HG03159 (cell line): ENCODE data around the gene SGPP1.
"Not testable (repeated sequence)": the region's sequence is repeated elsewhere in the genome, so short reads cannot be mapped to it uniquely, and the experiment has no call there.

Experiments
- ATAC-seq: cut with Tn5 transposase; IDR thresholded peaks from one replicate; pipeline ENCODE4 v1.9.1; 2021; ENCODE audit warnings: mild to moderate bottlenecking, moderate library complexity; ENCODE audit not compliant: unreplicated experiment

SGPP1 gene

DNA sequence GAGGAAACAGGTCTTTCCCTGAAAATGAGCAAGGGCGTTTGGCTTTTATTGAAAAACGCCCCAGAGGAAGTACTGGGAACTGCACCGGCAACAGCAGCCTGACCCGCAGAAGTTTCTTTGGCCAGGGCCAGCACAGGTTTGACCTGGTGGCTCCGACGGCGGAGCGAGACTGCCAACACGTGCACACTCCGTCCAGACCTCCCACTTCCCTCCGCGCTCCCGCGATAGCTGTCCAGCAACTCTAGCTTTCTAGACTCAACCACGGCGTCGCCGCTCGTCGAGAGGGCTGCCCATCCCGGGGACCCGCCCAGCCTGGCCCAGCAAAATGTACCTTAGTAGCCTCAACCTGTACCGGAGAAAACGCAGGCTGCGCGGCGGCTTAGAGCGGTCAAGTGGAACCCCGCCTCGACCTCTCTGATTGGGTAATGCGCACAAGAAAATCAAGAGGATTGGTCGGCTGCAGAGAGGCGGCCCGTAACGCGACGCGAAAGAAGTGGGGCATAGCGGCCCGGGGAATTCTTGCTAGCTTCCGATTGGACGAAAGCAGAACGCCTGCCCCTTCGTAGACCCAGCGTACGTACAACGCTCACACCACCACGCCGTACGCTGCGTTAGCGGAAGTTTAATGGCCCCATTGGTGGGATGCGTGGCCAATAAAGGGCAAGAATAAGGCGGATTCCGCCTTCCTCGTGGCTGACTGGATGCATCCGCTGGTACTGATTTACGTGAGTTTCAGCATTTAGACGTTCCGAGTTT, 86.2 kb downstream of the SGPP1 start, which contains the start of gene WDR89:
TSS of gene WDR89 (minus strand) at position 399 of the 756 bp plus-strand sequence. CDS start 41,929 bp downstream, outside the sequence.
- peak; percentile 87 for ATAC-seq

DNA sequence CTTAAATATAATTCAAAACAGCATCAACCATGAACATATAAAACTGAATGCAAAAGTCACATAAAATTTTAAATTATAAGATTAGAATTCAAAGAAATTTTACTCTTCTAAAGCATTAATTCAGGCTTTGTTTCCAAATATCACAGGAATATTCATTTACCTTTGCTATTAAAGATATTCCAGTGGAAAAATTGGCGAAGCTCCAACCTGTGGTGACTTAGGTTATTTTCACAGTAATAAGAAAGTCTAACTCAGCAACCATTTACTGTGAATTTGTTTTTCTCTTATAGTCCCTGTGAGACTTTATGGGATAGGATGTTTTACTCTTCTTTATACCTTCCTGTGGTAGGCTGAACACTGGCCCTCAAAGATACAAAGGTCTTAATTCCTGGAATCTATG, 89.4 kb downstream of the SGPP1 start:
- ATAC-seq, result no peak

DNA sequence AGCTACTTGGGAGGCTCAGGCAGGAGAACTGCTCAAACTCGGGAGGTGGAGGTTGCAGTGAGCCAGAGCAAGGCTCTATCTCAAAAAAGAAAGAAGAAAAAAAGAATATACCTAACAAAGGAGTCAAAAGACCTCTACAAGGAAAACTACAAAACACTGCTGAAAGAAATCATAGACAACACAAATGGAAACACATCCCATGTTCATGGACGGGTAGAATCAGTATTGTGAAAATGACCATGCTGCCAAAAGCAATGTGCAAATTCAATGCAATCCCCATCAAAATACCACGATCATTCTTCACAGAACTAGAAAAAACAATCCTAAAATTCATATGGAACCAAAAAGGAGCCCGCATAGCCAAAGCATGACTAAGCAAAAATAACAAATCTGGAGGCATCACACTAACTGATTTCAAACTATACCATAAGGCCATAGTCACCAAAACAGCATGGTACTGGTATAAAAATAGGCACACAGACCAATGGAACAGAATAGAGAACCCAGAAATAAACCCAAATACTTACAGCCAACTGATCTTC, 91.7 kb downstream of the SGPP1 start:
- ATAC-seq, result not testable (repeated sequence)
